Stimulated activated CD8-positive, alpha-beta memory T cell treated with anti-CD3 and anti-CD28 coated beads, Interleukin-12 subunit alpha, Interleukin-12 subunit beta, amount 100 ng/mL, for 24 hours (primary cell): ENCODE data around the gene KLF16.
A peak's percentile ranks its signal among the peaks of the same experiment; 100 is the strongest.
"Not testable (repeated sequence)": the region's sequence is repeated elsewhere in the genome, so short reads cannot be mapped to it uniquely, and the experiment has no call there.

Experiments
- DNase-seq: peaks from one replicate; pipeline ENCODE4 v3.0.0-alpha.2; 2020; ENCODE audit errors: extremely low read depth

Gene KLF16

DNA sequence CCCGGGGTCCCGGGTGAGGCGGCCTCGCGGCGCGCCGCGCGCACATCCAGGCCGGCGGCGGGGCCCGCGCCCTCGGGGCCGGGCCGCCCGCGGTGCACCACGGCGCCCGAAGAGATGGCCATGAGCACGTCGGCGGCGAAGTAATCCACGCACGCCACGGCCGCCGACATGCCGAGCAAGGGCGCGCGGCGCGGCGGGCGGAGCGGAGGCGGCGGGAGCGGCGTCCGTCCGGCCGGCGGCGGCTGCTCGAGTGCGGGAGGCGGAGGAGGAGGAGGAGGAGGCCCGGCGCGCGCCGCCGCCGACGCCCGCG is at the start of gene KLF16:
Gene KLF16, minus strand, starts transcription at position 252 of the 310 bp plus-strand sequence. Its CDS starts 82 bp downstream, at position 170.
- DNase-seq = no peak

DNA sequence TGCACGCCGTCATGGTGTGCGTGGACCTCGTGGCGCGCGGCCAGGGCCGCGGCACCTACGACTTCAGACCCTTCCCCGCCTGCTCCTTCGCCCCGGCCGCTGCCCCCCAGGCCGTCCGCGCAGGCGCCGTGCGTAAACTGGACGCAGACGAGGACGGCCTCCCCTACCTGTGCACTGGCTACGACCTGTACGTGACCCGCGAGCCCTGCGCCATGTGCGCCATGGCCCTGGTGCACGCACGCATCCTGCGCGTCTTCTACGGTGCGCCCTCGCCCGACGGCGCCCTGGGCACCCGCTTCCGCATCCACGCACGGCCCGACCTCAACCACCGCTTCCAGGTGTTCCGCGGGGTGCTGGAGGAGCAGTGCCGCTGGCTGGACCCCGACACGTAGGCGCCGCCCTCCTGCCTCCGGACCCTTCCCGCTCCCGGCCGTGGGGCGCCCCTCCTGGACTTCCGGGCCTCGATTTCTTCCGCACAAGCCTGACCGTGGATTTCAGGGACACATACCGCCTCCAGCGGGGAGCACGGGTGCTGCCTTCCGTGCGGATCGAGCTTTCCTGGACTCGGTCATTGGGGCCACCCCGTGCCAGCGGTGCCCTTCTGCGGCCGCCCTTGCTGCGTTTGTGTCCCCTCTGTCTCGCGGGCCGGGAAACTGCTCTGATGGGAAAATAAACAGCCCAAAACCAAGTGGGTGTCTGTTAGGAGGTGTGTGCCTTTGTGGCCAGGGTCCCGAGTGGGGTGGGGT is 49.6 kb upstream of the KLF16 start:
- no peak for DNase-seq

DNA sequence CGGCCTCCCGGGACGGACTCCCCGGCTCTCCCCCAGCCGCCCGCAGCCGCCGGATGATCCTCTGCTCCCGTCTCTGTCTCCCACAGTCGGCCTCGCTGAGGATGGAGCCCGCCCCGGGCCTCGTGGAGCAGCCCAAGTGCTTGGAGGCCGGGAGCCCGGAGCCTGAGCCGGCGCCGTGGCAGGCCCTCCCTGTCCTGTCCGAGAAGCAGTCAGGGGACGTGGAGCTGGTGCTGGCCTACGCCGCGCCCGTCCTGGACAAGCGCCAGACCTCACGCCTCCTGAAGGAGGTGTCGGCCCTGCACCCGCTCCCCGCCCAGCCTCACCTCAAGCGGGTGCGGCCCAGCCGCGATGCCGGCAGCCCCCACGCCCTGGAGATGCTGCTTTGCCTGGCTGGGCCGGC is 48.6 kb upstream of the KLF16 start:
- no peak for DNase-seq

DNA sequence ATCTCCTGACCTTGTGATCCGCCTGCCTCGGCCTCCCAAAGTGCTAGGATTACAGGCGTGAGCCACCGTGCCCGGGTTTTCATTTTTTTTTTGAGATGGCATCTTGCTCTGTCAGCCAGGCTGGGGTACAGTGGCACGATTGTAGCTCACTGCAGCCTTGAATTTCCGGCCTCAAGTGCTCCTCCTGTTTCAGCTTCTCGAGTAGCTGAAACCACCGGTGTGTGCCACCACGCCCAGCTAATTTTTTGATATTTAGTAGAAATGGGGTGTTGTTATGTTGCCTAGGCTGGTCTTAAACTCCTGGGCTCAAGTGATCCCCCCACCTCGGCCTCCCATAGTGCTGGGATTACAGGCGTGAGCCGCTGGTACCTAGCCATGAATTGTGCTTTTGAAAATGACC is 47.7 kb upstream of the KLF16 start:
- DNase-seq = no peak

DNA sequence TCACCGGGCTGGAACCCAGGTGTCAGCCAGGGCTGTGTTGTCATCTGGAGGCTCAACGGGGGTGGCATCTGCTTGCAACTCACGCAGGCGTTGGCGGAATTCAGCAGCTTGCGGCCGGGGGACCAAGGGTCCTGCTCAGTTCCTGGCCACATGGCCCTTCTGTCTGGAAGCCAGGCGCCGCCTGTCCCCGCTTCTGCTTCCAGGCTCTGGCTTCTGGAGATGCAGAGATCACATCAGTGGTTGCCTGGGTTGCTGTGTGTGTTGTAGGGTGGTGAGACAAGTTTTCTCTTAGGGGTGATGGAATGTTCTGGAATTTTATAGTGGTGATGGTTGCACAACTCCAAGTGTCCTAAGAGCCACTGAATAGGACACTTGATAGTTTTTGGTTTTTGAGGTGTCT is 46.8 kb upstream of the KLF16 start:
- no peak for DNase-seq

DNA sequence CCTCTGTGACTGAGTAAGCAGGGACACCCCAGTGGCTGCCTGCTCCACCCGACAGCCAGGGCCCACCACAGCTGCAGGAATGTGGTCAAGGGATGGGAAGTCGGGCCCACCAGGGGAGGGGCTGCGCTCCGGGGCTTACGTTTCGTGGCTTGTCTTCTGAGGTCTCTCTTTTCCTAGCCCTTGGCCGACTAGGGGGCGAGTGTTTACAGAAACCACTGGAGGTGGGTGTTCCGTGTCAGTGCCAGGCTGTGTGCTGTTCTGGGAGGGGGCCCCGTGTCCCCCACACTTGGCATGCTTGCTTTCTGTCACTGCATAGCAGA is 46.3 kb upstream of the KLF16 start:
- DNase-seq = no peak

DNA sequence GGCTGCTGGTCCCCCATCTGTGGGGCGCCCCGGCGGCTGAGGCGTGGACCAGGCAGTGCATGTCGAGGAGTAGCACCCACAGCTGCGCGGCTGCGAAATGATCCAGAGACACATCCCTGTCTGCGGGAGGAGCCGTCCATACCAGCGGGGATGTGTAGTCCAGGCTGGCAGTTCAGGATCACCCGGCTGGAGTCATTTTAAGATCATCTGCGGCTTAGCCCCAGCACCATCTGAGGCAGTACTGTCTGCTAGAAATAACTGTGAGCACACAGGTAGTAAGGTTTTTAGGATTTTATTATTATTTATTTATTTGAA is 44.9 kb upstream of the KLF16 start:
- no peak for DNase-seq

DNA sequence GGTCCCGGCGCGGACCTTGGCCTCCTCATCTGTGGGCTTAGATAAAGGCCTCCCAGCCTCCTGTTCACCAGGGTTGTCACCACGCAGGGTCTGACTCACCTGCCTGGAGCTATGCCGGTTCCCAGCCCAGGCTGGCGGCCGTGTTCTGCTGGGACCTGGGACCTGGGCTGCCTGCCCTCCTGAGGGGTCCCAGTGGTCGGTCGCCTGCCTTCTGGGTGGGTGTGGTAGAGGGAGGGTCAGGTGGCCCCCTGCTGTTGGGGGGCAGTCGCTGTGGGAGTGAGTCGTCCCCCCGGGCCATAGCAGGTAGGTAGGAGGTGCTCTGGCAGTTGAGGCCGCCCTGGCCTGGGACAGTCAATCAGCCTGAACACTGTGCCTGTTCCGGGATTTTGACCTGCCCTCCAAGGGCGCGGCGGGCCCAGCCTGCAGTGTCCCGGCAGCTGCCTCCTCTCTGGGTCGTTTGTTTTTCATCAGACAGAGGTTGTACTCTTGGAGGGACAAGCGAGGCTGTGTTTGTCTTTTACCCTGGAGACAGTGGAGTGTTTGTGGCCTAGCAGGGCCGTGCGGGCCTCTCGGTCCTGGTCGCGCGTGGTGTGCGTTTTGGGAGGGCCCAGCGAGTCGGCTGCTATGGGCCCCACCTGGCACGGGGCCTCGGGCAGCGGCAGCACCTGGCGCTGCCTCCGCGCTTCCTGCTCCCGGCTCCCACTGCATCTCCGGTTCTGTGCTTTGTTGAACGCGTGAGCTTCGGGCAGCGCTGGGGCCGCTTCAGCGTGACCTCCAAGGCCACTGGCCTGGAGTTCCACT is 44.4 kb upstream of the KLF16 start:
- DNase-seq = no peak

DNA sequence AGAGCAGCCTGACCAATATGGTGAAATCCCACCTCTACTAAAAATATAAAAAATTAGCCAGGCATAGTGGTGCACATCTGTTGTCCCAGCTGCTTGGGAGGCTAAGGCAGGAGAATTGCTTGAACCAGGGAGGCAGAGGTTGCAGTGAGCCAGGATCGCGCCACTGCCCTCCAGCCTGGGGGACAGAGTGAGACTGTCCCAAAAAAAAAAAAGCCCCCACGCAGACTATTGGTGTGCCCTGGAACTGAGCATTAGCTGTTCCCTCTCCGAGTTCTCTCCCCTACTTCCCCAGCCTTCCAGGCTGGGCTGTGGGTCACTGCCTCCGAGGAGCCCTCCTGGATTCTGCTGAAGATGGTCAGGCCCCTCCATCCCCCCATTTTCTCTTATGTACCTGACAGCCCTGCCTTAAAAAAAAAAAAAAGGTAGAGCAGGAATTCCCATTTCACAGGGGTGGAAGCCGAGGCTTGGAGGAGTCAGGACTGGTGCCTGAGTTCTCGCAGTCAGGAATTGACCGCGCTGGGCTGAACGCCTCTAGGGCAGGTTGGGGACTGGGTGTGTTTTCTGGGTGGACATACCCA is 43.7 kb upstream of the KLF16 start:
- DNase-seq = no peak

DNA sequence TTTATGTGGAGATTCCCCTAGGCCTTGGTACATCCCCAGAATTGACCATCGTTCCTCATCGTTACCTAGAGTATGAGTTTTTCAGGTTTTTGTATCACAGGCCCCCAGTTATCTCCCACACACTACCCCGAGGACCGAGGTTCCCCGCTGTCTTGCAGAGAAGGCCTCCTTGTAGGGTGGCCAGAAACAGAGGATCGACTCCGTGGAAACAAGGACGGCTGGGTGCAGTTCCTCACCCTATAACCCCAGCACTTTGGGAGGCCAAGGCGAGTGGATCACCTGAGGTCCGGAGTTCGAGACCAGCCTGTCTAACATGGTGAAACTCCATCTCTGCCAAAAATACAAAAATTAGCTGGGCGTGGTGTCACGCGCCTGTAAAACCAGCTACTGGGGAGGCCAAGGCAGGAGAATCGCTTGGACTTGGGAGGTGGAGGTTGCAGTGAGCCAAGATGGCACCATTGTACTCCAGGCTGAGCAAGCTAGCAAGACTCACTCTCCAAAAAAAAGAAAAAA is 42.5 kb upstream of the KLF16 start:
- no peak for DNase-seq

DNA sequence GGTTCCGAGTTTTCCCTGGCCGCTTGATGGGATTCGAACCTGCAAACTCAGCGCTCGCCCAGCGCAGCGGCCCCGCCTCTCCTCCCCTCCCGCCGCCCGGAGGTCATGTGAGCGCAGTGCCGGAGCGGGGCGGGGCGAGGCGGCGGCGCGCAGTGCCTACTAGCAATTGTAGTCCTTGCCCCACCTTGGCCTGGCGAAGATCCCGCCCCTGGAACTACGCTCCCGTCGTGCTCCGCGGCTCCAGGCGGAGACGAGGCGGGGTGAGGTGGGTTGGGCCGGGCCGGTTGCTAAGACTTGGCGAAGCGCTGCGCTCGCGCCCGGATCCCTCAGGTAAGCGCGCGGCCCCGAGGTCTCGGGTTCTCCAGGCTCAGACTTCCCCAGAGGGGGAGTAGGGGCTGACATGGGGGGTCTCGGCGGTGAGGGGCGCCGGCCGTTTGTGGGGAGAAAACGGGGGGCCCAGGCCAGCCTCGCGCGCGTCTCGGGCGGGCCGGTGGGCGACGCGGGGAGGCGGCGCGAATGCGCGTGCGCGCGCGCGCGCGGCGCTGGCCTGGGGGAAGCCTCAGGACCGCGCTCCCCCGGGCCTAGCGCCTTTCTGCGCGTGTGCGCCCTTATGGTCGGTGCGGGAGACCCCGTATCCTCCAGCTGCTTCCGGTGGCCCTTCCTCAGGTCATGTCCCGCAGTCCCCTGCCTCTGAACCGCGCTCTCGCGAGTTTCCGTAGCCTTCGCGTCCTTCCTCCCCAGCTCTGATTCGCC is 41.9 kb upstream of the KLF16 start, which contains the start of the genes ADAT3 and SCAMP4:
Gene ADAT3, plus strand, starts transcription at position 290 of the 753 bp plus-strand sequence. CDS start 6,649 bp downstream, outside the sequence.
Gene SCAMP4, plus strand, starts transcription at position 290 of the 753 bp plus-strand sequence. CDS start 9,621 bp downstream, outside the sequence.
- DNase-seq = peak; percentile 99

DNA sequence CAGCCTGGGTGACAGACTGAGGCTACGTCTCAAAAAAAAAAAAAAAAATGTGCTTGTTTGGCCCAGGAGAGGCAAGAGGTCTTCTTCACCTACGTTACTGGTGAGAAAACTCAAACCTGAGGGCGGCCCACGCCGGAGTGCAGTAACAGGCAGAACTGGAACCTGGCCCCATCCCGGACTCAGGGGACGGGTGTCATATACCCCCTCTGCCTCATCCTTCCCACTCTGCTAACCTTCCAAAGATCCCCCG is 41.4 kb upstream of the KLF16 start:
- no peak for DNase-seq

DNA sequence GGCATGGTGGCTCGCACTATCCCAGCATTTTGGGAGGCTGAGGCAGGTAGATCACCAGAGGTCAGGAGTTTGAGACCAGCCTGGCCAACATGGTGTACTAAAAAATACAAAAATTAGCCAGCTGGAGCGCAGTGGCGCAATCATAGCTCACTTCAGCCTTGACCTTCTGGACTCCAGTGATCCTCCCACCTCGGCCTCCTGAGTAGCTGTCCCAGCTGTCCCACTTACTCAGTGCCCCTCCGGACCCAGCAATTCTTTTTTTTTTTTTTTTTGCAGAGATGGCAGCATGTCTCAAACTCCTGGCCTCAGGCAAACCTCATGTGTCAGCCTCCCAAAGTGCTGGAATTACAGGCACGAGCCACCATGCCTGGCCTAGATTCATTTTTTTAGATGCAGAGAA is 39.5 kb upstream of the KLF16 start:
- no peak for DNase-seq

DNA sequence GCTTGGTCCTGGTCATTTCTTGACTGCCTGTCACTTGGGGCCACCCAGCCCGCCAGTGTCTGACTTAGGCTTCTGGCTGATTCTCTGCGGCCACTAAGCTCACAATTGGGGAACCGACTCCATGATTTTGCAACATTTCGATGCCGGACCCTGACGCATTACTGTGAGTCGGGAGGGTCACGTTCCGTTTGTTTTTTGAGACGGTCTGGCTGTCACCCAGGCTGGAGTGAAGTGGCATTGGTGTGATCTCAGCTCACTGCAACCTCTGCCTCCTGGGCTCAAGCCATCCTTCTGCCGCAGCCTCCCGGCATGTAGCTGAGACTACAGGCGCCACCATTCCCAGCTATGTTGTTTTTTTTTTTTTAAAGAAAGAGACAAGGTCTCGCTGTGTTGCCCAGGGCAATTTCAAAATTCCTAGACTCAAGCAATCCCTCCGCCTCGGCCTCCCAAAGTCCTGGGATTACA is 38.6 kb upstream of the KLF16 start:
- DNase-seq = no peak

DNA sequence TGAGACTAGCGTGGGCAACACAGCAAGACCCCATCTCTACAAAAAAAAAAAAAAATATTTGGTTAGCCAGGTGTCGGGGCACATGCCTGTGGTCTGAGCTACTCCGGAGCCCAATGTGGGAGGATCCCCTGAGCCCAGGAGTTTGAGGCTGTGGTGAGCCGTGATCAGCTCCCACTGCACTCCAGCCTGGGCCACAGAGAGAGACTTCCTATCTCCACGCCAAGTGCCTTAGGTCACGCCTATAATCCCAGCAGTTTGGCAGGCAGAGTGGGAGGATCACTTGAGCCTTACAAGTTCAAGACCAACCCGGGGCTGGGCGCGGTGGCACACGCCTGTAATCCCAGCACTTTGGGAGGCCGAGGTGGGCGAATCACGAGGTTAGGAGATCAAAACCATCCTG is 33.1 kb upstream of the KLF16 start:
- no peak for DNase-seq

DNA sequence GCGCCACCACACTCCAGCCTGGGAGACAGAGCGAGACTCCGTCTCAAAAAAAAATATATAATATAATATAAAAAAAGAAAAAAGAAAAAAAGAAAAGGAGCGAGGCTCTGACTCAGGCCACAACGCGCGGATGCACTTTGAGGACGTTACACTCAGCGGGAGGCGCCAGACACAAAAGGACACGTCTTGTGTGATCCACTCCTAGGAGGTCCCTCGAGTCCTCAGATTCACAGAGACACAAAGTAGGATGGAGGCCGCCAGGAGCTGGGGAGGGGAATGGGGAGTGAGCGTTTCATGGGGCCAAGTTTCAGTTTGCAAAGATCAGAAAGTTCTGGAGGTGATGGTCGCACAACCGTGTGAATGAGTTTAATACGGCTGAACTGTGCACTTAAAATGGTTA is 30.4 kb upstream of the KLF16 start:
- DNase-seq = no peak

DNA sequence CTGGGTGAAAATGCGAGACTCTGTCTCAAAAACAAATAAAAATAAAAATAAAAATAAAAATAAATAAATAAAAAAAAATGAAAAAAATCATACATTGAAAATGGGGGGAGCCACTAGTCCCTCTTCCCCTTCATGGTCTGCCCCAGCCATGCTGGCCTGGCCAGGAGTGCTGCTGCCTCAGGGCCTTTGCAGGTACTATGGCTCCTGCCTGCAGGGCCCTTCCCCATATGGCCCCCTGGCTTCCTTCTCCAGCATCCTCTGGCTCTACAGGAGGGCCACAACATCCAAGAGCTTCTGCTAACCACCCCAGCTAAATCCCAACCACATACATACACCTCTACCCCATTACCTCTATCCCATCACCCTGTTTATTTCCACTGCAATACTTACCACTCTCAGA is 26.5 kb upstream of the KLF16 start:
- no peak for DNase-seq

DNA sequence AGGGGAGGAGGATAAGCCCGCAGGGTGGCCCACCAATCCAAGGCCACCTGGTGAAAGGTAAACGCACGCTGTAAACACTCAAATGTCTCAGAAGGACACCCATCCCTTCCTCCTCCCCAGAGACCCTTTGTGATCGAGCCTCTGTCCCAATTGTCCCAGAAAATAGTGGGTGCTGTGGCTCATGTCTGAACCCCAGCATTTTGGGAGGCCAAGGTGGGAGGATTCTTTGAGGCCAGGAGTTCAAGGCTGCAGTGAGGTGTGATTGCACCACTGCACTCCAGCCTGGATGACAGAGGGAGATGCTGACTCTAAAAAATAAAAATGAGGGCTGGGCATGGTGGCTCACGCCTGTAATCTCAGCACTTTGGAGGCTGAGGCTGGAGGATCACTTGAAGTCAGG is 25.0 kb upstream of the KLF16 start:
- no peak for DNase-seq

DNA sequence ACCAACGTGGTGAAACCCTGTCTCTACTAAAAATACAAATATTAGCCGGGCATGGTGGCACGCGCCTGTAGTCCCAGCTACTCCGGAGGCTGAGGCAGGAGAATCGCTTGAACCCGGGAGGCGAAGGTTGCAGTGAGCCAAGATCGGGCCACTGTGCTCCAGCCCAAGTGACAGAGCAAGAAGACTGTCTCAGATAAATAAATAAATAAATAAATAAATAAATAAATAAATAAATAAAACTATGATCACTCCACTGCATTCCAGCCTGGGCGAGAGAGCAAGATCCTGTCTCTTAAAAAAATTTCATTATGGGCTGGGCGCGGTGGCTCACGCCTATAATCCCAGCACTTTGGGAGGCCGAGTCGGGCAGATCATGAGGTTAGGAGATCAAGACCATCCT is 23.0 kb upstream of the KLF16 start:
- not testable (repeated sequence) for DNase-seq

DNA sequence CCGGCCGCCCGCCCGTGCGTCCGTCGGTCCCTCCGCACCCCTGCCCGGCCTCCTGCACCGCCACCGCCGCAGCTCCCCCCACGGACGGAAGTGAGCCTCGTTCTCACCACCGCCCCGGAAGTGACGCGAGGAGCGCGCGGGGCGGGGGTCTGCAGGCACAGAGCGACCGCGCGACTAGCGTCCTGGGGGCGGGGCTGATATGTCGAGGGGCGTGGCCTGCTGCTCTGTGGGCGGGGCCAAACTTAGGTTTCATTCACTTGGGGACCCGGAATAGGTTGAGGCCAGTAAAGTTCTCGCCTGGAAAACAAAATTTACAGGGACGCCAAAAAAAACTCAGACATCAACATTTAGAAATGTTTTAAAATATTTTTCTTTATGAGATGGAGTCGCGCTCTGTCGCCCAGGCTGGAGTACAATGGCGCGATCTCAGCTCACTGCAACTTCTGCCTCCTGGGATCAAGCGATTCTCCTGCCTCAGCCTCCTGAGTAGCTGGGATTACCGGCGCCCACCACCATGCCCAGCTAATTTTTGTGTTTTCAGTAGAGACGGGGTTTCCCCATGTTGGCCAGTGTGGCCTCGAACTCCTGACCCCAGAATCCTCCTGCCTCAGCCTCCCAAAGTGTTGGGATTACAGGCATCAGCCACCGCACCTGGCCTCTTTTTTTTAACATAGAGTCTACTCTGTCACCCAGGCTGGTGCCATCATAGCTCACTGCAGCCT is 22.2 kb upstream of the KLF16 start, which contains the start of gene ABHD17A:
Gene ABHD17A, minus strand, starts transcription at position 99 of the 722 bp plus-strand sequence. CDS start 3,930 bp downstream, outside the sequence.
- DNase-seq = peak; percentile 87

DNA sequence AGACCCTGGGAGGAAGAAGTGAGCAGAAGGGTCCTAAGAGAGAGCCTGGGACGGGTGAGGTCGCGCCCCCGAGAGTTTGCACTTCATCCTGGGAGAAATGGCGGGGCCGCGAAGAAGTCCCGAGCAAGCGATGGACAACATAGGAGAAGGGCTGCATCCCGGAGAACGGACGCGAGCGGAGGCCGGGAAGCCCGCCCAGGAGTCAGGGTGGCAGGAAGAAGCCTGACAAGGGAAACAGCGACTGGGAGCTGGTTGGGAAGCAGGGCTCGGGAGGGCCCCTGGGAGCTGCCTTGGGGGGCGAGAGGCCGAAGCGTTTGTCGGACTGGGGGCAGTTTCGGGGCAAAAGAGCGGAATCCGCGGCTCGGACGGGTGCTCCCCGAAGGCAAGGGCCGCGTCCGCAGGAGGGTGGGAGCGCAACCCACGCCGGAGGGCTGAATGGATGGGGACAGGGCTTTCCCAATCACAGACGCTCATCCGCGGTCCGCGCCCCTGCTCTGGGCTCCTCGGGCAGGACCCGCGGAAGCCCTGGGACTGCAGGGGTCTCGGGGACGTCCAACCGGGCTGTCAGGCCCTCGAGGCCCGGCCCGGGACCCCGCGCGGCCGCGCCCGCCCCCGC is 21.4 kb upstream of the KLF16 start:
- DNase-seq = no peak
